ENCODE measurements around the gene SPCS3.
A peak's percentile ranks its signal among the peaks of the same experiment; 100 is the strongest.

Gene SPCS3

DNA sequence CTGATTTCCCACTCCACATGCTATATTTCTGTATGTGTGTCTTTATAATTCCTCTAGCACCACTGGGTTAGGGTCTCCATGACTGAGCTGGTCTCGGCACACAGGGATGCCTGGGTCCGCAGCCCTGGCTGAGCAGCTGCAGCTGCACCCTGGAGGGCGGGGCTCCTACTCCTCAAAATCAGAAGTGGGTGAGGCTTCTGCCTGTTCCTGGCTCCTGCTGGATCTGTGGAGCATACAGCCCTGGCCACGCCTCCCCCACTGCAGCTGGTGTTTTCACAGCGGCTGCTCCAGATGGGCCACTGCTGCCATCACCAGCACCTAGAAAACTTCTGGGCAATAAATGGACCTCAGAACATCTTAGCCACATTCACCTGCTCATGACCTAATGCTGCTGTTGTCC lies 30.9 kb downstream of the SPCS3 start:
- no peak for DNase-seq (ENCODE audit: low read depth)

DNA sequence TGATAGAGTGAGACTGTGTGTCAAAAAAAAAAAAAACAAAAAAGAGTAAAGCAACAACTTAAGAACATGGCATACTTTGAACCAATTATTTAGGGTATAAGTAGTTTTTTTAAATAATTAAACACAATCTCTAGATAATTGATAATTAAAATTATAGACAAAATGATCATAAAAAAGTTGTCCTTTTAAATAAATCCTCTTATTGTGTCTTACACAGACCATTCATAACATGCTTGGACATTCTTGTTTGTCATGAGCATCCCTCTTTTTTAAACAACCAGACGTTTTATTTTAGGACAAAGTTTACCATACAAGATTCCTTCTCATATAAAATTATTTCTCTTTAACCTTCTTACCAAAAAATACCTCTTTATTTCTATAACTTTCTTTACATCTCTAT lies 35.1 kb downstream of the SPCS3 start:
- no peak for DNase-seq (ENCODE audit: low read depth)

DNA sequence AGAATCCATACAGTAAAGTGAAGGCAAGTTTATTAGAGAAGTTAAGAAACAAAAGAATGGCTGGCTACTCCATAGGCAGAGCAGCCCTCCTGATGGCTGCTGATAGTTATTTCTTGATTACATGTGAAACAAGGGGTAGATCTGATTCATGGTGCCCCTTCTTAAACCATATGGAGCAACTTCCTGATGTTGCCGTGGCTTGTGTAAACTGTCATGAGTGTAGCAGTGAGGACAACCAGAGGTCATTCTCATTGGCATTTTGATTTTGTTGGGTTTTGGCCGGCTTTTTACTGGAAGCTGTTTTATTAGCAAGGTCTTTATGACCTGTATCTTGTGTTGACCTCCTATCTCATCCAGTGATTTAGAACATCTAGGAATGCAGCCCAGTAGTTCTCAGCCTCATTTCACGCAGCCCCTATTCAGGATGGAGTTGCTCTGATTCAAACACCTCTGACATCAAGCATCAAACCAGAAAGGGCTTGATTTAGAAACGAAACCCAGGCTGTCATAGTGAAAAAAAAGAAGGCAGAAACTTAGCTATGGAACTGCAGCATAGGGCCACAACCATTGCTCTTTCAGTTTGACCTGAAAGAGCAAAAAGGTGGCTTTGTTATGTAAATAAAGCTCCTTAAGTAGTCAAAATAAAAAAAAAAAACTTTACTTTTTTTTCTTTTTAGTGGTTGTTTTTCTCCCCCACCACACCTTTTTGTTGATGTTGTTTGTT lies 37.8 kb downstream of the SPCS3 start:
- peak; percentile 28 for DNase-seq (ENCODE audit: low read depth)

DNA sequence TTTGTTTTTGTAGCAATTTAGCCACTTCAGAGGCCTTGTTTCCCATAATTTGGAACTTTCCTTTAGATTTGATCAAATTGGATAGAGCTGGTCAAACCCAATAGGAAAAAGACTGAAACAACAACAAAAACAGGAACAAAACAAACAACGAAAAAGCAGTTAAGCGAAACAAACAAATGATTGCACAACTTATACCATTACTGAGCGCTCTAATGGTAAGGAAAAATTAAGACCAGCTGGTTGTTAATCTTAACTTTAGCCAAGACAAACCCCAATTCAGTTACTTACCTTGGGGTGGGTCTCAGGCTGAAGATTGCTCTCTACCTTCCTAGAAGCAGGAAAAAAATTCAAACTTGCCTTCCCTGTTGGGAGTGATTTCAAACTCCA lies 38.3 kb downstream of the SPCS3 start:
- no peak for DNase-seq (ENCODE audit: low read depth)

DNA sequence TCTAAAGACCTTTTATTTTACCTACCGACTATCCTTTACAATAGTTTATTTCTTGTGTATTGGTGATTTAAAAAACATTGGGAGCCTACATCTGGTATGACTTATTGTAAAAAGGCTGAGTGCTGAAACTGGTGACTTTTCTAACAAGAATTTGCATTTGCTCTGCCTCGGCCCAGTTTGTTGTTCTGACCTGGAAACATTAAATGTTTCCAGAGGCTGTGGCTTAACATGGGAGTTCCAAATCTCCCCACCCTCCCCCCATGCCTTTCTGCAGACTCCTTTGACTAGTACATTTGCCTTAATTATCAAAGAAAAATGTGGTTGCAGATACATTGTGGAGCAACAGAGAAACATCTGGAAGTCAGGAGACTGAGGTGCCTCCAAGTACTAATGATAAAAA lies 39.8 kb downstream of the SPCS3 start:
- DNase-seq (ENCODE audit: low read depth), result peak; percentile 95

DNA sequence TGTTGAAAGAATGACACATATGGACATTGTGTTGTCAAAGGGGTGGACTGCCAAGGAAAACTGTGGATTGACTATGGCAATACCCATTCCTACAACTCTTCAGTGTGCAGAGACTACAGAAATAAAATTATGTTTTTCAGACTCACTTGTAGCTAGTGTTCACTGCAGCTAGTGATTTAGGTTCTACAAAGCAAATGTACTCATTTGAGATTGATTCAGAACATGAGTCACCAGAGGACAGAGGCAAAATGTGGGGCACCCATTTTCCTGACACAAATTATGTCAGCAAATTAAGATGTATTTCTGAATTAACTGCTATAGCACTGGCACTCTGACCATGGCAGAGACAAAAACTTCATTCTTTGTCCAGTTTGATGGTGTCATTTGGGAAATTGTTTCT lies 40.7 kb downstream of the SPCS3 start:
- DNase-seq (ENCODE audit: low read depth), result peak; percentile 15

DNA sequence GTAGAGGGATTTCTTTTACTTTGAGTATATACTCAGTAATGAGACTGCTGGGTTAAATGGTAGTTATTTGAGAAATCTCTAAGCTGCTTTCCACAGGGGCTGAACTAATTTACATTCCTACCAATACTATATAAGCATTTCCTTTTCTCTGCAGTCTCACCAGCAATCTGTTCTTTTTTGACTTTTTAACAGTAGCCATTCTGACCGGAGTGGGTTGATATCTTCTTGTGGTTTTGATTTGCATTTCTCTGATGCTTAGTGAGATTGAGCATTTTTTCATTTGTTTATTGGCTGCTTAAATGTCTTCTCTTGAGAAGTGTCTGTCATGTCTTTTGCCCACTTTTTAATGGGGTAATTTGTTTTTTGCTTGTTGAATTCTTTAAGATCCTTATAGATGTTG lies 43.3 kb downstream of the SPCS3 start:
- no peak for DNase-seq (ENCODE audit: low read depth)

DNA sequence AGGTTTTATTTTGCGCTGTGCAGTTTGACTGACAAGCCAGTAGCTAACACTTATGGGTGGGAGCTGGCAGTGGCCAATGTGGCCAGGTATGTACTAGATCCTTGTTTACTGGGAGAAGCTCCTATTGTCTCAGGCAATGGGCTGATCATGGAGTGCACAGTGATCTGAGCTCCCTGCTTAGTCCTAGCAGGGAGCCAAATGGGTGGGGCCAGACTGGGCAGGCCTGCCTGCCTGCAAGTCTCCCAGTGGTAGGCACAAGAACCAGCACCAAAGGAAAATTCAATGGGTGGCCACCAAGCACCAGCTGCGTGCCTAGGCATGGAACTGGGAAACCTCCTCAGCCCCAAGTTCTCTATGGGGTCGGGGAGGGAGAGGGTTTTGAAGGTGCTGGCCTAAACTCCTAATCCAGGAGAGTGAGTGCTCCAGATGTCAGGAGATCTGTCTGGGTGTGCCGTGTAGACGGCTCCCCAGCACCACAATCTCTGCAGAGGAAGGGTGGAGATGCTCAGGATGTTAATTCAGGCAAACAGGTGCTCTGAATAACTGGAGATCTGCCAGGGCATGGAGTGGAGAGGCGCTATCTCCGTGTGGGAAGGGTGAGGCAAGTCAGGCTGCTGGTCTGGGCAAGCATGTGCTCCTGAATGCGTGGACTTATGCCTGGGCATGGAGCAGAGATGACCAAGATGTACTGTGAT lies 48.2 kb downstream of the SPCS3 start:
- DNase-seq (ENCODE audit: low read depth), result no peak

DNA sequence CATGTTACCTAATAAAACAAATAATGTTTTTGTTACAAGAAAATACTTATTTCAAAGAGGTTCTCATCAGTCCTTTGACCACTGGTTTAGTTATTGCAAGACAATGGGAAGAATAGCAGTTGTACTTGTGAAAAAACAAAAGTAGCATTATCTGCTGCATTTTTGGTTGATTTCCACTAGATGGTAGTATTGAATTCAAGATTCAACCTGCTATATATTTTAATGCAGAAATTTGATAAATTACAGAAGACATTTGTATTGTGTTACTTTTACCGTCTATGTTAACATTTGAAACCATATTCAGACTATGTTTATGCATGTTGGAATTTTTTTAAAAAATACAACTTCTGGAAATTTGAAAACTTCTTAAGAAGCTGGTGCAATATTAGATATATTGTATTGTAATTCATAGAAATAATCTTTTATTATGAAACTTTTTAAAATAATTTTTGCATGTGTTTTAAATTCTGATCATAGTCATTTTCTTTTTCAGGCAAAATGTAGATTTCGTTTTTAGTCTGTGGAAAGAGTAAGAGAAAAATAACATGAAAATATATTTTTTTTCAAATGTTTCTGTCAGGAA lies 56.4 kb downstream of the SPCS3 start:
- peak; percentile 17 for DNase-seq (ENCODE audit: low read depth)

DNA sequence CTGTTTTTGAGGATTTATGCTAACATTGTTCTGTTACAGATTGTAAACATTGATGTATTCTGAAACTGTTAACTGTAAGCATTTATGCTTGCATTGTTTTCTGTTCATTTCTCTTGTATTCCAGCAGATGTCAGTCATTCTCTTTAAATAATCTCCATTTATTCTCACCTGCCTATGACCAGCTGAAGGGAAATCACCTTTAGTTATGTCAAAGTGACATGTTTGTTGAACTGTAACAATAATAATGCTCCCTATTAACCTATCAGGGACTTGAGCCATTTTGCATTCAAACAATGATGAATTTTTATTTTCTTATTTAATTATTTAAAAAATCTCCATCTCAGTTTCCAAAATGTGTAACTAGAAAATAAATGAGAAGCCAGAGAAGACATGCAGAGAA lies 58.0 kb downstream of the SPCS3 start:
- no peak for DNase-seq (ENCODE audit: low read depth)

DNA sequence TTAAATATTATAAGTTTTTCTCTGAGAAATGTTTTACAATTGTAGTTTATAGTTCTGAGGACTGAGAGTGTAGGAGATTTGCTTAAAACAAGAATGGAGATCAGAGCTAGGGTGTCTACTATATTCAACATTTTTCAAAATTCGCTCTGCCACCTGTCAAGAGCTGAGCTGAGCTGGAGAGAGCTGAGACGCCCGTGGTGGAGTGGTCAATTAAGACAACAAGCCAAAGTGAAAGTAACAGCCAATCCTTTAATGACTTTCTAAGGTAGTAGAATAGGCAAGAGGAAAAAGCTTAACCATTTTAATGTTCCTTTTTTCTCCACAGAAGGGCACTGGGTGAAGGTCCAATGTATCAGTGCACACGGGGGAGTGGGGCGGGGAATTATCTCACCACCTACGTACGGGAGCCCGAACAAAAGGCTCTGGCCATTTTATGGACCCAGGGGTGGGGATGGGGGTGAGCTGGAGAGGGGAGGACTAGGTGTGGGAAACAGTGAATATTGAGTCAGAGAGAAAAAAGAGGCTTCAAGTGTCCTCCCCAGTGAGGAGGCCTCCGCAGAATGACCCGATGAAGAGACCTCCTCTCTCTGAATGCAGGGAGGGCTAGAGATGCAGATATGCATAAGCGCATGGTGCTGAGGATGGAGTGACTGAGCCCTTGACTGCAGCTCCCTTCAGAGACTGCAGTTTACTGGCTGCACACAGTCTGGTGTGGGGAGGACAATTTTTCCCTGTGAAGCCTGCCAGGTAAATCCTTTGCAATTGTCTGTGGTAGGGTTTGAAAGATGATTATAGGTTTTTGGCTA lies 60.8 kb downstream of the SPCS3 start:
- DNase-seq (ENCODE audit: low read depth), result no peak

Data from fibroblast of gingiva (primary cell).